Stimulated activated CD8-positive, alpha-beta memory T cell treated with anti-CD3 and anti-CD28 coated beads, Interleukin-7, amount 100 ng/mL, for 1 hour (primary cell): Measurements from ENCODE around the gene SPDEF.

ENCODE experiments used
- DNase-seq, 2 donors: peaks; one replicate each; pipeline ENCODE4 v3.0.0-alpha.2; 2020; ENCODE audit warnings: low read depth in 2 of 2

The SPDEF gene

DNA sequence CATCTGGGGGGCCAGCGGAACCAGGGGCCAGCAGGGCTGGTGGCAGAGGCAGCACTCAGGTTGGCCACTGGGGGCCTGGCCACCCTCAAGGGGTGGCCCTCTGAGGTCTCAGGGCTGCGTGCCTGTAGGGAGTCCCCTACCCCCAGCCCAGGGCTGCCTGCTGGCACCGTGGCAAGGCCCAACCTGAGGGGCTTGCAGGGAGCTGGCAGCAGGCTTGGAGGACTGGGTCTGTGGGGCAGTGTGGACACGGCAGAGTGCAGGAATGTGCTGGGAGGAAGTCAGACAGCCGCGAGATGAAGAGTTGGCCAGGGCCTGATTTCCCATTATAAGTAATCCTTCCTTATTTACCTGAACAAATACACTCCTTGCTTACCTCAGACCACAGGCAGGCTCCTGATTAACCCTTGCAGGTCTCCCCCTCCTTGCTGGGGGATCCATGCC lies at the start of gene SPDEF:
Gene SPDEF (minus strand): TSS at position 299 of the 441 bp plus-strand sequence. CDS start 11,874 bp downstream, outside the sequence.
- DNase-seq: no peak

DNA sequence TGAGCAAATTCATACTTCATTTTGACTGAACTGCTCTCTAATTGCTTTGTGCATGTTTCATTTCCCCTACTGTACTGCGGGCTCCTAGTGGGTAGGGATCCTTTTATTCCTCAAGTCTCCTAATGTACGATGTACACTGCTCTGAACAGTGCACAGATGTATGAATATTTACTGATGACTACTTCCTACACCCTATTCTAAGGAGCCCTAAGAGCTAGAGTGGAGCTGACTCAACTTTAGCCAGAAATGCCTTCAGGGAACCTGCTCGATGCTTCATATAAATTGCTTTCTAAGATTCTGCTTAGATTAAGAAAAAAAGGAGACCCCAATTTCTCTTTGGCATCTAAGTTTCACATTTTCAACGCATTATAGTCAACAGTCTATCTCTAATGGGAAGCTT lies 47.6 kb upstream of the SPDEF start:
- no peak for DNase-seq

DNA sequence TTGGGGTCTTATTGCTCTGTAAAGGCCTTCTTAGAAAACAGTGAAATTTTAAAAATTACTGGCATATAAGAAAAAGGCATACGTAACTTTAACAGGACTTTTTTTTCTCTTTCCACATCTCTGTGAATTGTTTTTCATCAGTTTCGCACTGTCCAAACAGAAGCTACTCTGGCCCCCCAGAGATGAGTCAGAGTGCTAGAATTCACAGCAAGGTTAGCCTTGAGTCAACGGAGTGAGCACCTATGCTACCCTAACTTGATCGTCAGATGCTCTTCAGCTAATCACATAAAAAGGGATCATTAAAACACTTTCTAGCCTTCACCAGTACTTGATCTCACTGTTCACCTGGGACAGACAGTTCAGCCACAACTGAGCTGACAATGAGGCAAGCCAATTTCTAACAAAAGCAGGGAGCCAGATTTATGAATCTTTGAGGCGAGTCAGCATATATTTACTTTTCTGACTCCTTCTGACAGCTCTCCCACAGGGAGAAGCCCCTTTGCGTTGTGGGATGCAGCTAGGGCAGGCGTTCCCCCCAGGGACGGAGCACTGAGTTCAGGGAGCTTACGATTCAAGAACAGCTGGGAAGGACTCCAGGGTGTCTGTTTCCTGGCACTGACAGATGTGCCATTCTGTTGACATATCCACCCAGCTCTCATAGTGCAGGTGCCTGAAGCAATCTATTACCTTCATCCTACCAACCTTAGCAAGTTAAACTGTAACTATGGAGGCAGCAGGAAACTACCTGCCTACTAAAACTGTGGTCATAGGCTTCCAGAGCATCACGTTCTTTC lies 46.4 kb upstream of the SPDEF start:
- DNase-seq: no peak

DNA sequence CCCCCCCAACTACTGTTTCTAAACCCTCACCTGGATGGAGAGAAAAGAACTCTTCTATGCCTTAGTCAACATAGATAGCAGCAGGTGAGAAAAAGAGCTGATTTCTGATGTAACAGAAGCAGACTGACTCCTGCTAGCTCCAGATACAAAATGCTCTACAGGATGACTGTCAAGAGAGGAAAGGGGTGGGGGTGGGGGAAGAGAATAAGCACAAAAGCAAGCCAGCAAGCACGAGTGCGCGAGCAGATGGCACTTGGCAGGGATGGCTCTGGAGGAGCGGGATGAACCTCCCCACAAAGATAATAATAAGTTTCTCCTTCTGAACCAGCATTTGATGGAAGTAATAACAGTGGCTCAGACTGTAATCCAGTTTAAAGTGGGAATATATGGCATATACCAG lies 45.6 kb upstream of the SPDEF start:
- DNase-seq: no peak

DNA sequence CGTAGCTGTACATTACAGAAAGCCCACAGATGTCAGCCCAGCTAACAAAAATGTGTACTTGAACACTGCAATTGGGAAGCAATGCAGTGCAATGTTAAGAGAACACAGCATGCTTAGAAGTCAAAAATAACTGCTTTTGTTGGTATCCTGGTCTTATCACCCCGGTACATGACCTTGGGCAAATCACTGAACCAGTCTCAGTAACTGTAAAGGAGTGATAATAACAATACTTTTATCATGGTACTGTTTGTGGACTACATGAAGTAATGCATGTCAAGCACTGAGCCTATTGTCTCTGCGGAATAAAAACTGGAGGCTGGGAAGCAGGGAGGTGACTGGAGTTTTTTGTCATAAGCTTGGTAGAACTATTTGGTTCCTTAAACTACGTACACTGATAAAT lies 44.7 kb upstream of the SPDEF start:
- no peak for DNase-seq

DNA sequence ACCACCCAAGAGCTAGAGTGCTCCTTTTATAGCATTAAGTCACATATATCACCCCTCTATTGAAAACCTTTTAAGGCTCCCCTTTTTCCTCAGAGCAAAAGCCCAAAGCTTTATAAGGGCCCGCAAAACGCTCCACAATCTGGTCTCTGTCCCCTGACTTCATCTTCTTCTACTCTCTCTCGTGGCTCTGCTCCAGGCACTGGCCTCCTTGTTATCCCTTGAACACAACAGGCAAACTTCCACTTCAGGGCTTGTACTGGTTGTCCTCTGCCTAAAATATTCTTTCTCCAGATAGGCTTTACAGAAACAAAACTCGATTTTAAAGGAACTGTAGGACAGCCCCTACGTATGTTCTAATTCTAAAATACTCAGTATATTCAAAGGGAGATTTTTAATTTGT lies 44.0 kb upstream of the SPDEF start:
- DNase-seq: no peak

DNA sequence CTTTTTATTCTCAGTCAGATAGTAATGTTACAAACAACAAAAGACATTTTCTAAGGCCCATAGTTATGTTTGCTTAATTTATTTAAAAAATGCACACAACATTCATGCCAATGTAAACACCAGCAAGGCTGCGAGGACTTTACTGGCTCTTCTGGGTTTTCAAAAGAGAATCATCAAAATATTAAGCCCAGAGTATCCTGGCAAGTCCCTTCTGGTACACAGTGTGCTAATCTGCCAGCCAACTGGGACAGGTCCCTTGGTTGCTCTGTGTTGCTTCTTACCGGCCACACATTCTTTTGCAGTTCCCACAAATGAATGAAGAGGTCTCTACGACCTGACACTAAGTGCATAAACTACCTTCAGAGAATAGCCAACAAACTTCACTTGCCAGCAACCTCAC lies 42.6 kb upstream of the SPDEF start:
- no peak for DNase-seq

DNA sequence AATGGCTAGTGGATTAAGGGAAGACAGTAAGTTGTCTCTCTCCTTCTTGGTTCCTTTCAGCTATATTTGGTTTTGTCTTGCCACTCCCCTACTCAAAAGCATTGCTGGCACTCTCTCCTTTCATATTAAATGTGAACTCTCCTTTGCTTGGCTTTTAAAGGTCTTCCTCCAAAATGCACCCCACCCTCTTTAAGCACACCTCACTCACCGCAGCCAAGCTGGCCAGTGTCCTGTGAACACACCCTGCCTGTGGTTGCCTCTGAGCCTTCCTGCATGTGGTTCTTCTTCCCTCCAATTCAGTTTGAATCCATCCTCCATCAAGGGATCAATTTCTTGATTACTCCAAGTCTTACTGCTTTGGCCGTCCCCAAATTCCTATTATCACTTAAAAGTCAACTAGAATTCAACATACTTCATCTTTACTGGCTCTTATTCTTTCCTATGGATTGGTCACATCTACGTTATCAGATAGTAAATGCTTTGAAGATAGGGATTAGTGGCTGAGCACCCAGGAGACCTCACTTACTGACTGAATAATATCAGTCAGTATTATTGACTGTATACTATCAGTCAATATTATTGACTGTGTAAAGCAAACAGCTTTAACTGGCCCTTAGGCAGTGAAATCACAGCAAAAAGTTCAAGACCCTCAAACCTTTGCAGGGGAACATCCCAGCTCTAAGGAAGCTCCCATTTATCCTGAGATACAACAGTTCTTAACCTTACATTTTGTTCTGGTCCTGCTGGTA lies 41.6 kb upstream of the SPDEF start:
- DNase-seq: no peak

DNA sequence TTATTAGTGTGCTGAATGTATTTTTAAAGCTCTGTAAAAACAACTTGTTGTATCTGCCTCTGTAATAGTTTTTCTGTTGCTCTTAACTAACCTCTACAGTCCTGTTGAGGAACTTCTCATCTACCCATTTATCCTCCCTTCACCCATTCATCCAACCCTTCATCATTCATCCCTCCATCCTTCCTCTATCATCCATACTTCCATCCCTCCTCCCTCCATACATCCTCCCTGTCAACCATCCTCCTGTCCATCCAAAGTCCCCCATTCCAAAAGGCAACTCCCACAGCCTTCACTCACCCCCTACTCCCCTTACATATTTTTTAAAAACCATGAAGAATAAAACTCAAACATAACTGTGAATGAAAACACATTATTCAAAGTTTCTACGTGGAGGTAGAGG lies 40.7 kb upstream of the SPDEF start:
- DNase-seq: no peak

DNA sequence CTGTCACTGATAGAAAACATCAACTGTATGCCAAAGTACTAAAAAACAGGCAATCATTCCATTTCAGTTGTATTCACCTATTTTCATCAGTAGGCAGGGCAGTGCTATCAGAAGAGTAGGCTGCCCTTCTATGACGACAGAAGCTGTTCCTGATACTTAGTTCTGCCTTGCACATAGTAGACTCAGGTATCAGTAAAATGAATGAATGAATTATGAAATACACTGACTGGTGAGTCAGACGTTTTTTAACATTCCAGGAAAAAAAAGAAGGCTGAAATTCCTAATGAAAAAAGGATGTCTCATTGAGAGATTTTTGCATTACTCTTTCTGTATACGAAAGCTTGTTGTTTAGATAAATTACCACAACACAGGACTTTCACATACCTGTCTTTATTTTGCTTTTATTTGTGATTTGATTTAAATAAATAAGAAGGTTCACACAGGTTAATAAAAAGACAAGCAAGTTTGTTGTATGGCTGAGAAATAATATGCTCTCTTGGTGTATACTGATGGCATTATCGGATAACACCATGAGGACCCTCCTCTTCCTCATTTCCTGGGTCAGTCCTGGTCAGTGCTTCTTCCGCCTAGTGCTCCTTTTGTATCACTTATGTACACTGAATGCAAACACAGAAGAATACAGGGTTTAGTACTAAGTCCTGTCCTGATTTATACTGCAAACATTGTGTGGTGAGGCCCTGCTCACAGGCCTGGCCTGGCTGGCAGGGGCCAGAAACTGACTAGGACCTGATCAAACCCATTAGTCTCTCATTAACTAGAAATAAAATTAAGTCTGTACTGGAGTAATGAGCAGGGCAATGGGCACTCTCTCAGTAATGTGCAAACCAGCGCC lies 39.4 kb upstream of the SPDEF start:
- no peak for DNase-seq

DNA sequence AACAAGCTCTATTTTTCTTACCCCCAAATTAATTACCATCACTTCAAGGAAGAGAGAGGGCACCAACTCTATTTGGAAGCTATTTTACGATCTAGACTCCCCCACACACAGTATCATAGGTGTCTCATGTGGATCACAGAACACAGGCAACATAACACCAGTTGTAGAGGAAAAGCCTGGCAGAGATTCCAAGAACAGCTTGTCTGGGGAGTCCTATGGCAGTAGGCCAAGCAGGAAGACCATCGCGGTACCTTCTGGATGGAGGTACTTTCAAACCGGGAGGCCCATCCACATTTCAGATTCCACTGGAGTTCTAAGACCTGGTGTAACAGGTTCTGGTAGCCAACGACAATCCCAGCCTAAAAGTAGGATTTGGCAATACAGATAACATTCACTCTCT lies 37.6 kb upstream of the SPDEF start:
- no peak for DNase-seq

DNA sequence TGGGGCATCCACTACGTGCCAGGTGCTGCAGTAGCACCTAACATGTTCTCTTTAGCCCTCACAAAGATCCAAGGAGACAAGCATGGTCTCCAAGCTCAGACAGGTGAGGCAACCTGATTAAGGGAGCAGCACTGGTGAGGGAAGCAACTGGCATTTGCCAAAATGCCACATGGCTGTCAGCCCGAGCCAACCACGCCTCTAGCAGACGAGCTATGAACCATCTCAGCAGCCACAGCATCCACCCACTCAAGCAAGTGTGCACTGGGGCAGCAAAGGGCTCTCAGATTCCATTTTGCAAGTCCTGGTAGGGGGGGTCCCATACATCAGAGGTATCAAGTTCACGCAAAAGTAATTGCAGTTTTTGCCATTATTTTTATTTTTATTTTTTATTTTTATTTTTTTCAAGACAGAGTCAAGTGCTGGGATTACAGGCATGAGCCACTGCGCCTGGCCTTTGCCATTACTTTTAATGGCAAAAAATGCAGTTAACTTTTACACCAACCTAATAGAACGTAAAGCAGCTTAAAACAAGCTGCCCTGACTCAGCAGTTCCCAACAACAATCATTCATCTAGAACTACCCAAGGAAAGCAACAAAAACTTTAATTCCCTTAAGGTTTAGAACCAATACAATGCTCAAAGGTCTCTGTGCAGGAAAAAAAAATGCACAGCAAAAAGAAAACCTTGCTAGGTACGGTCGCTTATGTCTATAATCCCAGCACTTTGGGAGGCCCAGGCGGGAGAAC lies 36.3 kb upstream of the SPDEF start:
- DNase-seq: no peak

DNA sequence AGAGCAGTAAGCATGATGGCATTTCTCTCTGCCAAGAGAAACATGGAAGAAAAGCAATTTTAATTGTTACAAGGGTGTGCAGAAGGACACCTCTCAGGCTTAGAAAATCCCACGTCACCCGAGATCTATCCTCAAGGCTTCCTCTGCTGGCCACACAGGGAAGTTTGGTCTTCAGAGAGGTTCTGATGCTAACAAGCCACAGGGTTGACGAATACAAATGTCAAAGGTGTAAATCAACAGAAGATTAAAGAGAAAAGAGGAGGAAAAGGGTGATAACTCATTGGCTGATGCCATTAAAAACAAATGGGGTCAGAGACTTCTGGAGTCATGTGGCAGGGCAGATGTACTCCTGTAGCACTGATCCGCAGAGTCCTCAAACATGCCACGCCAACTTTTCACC lies 33.6 kb upstream of the SPDEF start:
- no peak for DNase-seq

DNA sequence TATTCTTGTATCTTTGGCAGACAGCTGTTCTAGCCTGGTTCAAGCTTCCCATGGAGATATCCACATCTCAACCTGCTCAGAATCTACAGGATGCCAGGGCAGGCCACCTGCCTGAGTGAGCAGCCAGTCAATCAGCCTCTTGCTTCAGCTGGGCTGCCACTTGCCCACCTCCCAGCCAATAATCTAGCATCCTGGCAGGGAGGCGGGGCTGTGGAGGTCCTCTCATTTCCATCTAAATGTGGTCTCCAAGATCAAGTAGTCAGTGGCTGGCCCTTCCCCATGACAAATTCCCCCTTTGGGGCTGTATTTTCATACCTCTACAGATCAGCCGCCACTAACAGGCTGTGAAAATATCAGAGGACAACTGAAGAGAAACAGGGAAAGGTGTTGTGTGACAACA lies 33.0 kb upstream of the SPDEF start:
- no peak for DNase-seq

DNA sequence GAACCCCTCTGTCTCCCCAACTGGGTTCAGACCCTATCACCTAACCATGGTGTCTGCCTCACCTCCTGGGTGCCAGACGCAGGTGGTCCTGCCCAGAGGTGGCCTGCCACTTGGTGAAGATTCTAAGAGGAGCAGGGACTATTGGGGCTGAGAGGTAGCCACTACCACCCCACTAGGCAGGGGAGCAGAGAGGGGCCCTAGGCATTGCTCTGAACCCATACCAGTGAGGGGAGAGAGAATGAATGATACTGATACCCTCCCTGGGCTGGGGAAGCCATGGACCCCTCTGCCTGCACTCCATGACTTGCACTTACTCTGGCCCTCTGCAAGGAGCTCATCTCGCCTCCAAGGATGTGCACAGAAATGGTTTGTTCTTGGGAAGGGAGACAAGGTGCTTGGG lies 31.7 kb upstream of the SPDEF start:
- DNase-seq: no peak

DNA sequence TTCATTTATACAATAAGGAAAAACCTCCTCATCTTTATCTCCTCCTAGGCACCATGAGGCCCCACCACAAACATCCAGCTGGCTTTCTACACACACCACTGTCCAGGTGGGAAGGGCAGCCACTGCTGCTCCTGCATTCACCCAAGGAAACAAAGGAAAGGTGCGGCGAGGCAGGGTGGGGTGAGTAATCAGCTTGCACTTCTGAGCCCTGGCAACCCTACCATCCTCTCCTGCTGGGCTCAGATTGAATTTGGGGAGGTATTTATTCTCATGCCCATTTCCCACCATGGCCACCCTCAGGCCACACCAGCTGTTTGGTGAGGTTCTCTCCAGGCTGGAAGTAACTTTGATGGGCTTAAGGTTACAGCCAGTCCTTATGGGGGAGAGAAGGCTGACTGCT lies 31.2 kb upstream of the SPDEF start:
- no peak for DNase-seq

DNA sequence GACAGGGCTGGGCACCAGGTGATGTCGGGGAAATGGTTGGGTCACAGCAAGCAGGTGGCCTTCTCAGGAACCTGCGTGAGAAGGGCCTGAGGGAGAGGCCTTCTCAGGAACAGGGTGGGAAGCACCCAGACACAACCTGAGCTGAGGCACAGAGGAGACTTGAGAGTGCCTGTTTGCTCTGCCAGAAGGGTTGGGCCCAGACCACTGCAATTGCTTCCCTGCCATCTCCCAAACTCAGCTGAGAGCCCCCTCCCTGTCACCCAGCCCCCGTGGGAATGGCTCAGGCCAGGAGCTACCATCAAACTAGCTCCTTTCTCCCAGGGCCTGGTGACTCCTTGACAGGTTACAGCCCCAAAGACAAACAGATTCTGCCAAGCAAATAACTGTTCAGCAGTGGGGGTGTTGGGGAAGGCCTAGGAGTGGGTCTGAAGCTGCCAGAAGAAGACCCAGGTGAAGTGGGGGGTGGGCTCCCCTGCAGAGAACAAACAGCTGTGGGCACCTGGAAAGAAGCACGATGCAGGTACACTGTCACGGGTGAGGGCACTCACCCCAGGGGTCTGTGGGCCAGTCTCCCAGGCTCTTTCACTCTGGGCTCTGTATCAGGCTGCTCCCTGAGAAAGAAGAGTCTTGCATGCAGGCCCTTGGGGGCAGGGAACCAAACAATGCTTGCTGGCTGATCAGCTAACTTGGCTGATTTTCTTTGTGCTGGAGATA lies 30.4 kb upstream of the SPDEF start:
- no peak for DNase-seq

DNA sequence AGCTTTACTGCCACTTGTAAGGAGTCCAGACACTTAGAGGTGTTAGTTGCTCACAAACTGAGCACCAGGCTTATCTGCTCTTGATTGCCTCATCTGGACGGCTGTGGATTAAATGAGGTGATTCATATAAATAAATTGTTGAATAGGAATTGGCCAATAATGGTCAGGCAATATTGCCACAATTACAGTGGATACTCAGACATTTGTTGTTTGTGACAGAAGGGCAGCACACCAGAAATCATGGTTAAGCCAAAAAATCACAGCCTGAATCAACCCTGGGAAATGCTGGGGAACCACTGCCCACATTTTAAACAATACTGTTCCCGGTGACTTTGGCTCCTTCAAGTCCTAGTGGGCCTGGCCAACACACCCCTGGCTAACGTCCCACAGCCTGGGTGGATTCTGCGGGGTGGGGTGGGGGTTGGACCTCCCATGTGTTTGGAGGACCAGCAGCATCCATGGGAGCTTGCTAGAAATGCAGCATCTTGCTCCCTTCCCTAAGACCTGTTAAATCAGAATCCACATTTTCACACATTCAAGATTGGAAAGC lies 29.5 kb upstream of the SPDEF start:
- no peak for DNase-seq

DNA sequence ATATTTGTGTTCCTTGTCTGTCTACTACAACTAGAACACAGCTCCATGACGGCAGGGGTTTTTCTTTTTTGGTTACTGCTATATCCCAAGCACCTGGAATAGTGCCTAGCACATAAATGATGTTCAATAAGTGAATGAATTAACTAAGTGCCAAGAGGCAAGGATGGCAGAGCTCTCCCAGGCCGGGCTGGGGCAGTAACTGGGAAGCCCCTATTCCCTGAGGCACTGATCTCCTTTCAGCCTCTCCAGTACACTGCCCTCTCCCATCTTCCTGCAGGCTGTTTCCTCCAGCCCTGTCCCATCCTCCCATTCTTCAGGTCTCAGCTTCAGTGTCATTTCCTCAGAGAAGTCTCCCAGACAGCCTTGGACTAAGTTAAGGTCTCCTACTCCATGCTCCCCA lies 29.0 kb upstream of the SPDEF start:
- DNase-seq: no peak

DNA sequence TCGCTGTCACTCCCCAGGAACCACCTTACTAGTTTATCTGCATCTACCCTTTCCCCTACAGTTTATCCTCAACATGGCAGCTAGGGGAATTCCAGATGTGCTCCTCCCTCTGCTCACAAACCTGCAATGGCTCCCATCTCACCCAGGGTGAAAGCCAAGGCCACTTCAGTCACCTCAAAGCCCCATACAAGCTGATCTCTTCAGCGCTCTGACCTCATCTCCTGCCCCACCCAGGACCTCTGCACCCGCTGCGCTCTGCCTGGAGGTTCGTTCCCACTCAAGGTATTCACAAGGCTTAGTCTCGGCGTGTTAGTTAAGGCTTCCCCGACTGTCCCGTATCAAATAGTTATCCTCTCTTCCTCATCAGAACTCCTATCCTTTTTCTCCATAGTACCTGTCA lies 28.6 kb upstream of the SPDEF start:
- DNase-seq: no peak
